ENCODE results near the gene MAP3K12.
A peak's percentile ranks its signal among the peaks of the same experiment; 100 is the strongest.

Gene MAP3K12

DNA sequence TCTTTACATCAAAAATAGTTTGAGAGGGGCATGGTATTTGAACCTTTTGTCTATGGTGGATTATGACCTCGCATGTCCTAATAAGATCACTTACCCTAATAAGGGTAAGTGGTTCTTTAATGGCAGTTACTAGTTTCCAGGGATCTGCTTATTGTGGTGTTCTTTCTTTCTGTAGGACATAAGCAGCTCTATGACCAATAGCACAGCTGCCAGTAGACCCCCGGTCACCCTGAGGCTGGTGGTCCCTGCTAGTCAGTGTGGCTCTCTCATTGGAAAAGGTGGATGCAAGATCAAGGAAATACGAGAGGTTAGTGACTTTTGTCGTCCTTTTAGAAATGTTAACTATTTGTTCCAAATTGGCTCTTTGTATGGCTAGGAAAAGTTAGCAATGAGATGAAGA is 40.2 kb downstream of the MAP3K12 start:
- H3K4me3 ChIP-seq (ENCODE audit: low read length) = no peak overlapping the region
- TF ChIP-seq, protein P1, sequence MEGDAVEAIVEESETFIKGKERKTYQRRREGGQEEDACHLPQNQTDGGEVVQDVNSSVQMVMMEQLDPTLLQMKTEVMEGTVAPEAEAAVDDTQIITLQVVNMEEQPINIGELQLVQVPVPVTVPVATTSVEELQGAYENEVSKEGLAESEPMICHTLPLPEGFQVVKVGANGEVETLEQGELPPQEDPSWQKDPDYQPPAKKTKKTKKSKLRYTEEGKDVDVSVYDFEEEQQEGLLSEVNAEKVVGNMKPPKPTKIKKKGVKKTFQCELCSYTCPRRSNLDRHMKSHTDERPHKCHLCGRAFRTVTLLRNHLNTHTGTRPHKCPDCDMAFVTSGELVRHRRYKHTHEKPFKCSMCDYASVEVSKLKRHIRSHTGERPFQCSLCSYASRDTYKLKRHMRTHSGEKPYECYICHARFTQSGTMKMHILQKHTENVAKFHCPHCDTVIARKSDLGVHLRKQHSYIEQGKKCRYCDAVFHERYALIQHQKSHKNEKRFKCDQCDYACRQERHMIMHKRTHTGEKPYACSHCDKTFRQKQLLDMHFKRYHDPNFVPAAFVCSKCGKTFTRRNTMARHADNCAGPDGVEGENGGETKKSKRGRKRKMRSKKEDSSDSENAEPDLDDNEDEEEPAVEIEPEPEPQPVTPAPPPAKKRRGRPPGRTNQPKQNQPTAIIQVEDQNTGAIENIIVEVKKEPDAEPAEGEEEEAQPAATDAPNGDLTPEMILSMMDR (conservative IDR thresholded peaks at IDR 0.05; ENCODE audit: low read depth, low read length) = no peak
- DNase-seq (ENCODE audit: low read depth) = no peak

DNA sequence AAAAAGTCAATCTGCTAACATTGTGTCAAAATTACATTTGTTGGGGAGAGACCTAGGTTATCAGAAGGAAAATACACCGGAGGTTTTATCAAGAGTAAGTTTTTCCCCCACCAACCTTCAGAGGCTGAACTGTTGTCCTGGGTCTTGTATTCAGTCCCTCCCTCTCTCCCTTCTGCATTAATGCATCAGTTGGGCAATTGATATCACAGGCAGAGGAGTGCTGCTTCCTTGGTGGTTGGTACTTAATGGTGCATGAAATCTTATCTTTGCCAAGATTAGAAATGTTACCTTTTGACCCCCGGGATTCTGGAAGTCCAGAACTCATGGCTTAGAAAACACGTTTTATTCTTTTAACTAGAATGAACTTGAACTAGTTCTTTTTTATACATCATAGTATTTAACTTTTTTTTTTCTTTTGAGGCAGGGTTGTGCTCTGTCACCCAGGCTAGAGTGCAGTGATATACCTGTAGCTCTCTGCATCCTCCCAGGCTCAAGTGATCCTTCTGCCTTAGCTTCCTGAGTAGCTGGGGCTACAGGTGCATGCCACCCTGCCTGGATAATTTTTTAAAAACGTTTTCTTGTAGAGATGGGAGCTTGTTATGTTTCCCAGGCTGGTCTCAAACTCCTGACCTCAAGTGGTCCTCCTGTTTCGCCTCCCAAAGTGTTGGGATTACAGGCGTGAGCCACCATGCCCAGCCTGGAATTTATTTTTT is 42.4 kb downstream of the MAP3K12 start:
- H3K4me3 ChIP-seq (ENCODE audit: low read length) = no peak overlapping the region
- no peak for DNase-seq (ENCODE audit: low read depth)
- TF ChIP-seq, protein P1 (conservative IDR thresholded peaks at IDR 0.05; ENCODE audit: low read depth, low read length) = no peak

DNA sequence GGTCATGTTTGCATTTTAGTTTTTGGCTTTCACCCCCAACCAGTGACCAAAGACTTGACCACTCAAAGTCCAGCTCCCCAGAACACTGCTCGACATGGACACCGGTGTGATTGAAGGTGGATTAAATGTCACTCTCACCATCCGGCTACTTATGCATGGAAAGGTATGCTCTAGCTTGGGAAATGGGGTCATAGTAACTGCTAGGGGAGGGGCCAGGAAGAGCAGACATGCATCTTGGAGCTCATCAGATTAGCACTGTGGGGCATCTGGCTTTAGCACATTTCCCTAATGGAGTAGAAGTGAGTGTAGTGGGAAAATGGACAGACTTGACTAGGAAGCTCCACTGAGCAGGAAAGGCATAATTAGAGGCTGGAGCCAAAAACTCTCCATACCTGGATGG is 44.6 kb downstream of the MAP3K12 start:
- peak overlapping the region; percentile 99 for H3K4me3 ChIP-seq (ENCODE audit: low read length)
- DNase-seq (ENCODE audit: low read depth) = no peak

DNA sequence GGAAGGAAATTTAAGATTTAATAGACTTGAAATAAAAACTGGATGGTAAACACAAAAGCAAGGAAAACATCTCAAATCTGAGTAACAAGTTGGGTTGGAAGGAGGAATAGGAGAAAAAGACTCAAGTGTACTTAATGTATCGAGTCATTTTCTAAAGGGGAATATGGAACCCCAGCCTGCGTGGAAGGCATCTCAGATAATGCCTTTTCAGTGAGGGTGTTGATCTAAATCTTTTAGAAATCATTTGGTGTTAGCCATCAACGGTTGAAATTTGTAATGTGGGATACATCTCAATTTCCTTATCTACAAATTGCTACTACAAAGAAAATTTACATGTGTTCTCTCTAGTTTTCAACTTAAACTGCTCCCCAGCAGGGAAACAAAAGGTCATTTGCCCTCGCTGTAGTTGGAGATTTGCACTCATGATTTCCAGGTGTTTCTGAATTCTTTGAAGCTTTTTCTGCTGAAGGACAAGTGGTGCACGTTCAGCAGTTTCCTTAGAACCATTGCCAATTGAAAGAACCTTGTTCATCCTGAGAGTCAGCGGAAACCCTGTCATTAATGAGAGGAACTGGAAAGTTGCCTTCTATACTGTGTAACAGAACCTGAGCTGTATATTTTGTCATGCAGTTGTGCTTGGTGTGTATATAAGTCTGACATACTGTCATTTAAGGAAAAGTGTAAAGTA is 45.2 kb downstream of the MAP3K12 start:
- TF ChIP-seq, protein P1 (conservative IDR thresholded peaks at IDR 0.05; ENCODE audit: low read depth, low read length) = no peak
- no peak for DNase-seq (ENCODE audit: low read depth)
- peak overlapping the region; percentile 99 for H3K4me3 ChIP-seq (ENCODE audit: low read length)

More for the DNA sequence above, 44.6 kb downstream of the MAP3K12 start:
- TF ChIP-seq, protein P1 (conservative IDR thresholded peaks at IDR 0.05; ENCODE audit: low read depth, low read length) = no peak

DNA sequence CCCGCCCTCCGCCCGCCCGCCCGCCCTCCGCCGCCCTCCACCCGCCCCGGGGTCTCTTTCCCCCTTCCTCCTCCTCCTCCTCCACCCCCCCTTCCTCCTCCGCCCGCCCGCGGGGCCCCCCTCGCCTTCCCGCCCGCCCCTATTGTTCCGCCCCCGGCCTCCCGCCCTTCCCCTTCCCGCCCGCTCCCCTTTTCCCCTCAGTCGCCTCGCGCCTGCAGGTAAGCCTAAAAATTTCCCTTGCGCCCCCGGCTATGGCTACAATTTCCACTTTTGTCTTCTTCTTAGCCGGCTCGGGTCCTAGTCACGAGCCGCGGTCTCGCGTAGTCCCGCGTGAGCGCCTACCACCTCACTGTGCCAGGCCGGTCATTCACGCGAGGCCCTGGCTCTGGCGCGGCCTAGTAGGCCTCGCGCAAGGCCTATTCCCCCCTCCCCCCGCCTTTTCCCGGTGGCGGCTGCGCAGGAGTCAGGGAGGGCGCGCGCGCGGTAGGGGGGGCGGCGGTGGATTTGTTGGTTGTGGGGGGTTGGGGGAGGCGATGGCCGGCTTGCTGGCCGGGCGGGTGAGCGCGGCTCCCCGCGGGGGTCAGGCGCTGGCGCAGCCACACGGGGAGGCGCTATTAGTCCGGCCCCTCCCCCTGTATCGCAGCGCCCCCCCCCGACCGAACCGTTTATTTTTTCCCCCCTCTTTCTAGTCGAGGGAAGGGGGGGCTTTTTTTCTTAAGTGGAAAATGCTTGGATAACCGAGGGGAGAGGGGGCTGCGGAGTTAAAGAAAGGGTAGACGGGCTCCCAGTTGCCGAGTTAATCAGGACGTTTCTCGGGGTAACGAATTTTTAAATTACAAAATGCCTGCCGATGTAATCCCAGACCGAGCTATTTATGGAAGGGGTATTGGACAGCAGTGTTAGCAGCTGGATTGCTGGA is 46.8 kb downstream of the MAP3K12 start:
- peak; percentile 48 for DNase-seq (ENCODE audit: low read depth)

DNA sequence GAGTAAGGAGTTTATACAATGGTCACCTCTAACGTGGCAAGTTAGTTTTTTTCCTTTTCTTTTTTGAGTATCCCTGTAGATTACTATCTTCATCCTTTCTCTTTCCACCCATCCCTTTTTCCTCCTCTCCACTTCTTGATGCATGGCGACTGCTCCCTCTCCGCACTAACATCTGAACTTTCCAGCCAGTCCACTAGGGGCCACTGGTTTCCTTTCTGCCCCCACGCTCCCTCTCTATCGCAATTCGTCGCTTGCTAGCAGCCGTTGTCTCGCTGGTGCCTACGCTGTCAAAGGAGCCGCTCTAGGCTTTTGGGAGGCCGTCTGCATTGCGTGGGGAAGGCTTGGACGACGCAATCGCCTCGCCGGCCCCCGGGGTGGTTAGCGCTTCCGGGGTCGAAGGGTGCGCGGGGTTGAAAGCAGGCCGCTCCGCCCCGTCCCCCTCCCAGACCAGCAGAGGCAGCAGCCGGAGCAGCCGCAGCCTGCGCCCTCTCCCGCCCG is 47.5 kb downstream of the MAP3K12 start, which contains the start of gene PCBP2:
Gene PCBP2 (plus strand): TSS at position 442 of the 498 bp plus-strand sequence. CDS start 2,699 bp downstream, outside the sequence.
- H3K4me3 ChIP-seq (ENCODE audit: low read length) = peak within 1 kb of the TSS; percentile 99
- DNase-seq (ENCODE audit: low read depth) = peak; percentile 98
- TF ChIP-seq, protein P1 (conservative IDR thresholded peaks at IDR 0.05; ENCODE audit: low read depth, low read length) = peak; percentile 86

More for the DNA sequence above, 46.8 kb downstream of the MAP3K12 start:
- peak overlapping the region; percentile 99 for H3K4me3 ChIP-seq (ENCODE audit: low read length)
- TF ChIP-seq, protein P1 (conservative IDR thresholded peaks at IDR 0.05; ENCODE audit: low read depth, low read length) = no peak

Measured in retinal pigment epithelial cell (primary cell).